ENCODE results near the gene TRIP6. TPM values are rescaled to one million over a fixed set of nuclear protein-coding genes. Genes with fewer than 3 reads are reported as not detected.
A peak's percentile ranks its signal among the peaks of the same experiment; 100 is the strongest.

The TRIP6 gene
- total RNA-seq, 1 experiment from 2014 or later, result 140 TPM

- TF ChIP-seq AFF4 (CRISPR knock-in tag; IDR thresholded peaks at IDR 0.05; ENCODE audit: borderline replicate concordance) (no peak), TEAD1 (CRISPR knock-in tag; IDR thresholded peaks at IDR 0.05) (peak; percentile 69; the same call in 1 of the 2 replicates), HMGA2 (CRISPR knock-in tag; IDR thresholded peaks at IDR 0.05) (no peak), FOXJ3 (CRISPR knock-in tag; IDR thresholded peaks at IDR 0.05; ENCODE audit: borderline replicate concordance) (no peak), SOX15 (CRISPR knock-in tag; IDR thresholded peaks at IDR 0.05) (no peak), ETV6 (CRISPR knock-in tag; IDR thresholded peaks at IDR 0.05) (peak; percentile 60; the same call in 1 of the 2 replicates), ATF2 (CRISPR knock-in tag; IDR thresholded peaks at IDR 0.05; ENCODE audit: borderline replicate concordance, low read depth) (no peak), IRF2 (CRISPR knock-in tag; IDR thresholded peaks at IDR 0.05; ENCODE audit: borderline replicate concordance, low read depth) (no peak), SP1 (CRISPR knock-in tag; conservative IDR thresholded peaks at IDR 0.05) (peak; percentile 84), ZSCAN18 (CRISPR knock-in tag; IDR thresholded peaks at IDR 0.05) (no peak), ZNF121 (CRISPR knock-in tag; IDR thresholded peaks at IDR 0.05) (no peak), CREB1 (CRISPR knock-in tag; IDR thresholded peaks at IDR 0.05) (0 out of 2 replicates have a peak, but pooled peaks have one; percentile 48), TEAD4 (CRISPR knock-in tag; IDR thresholded peaks at IDR 0.05) (no peak; the same call in 1 of the 2 replicates), E2F1 (CRISPR knock-in tag; IDR thresholded peaks at IDR 0.05) (no peak), ZNF423 (CRISPR knock-in tag; IDR thresholded peaks at IDR 0.05) (no peak), ZNF512 (CRISPR knock-in tag; IDR thresholded peaks at IDR 0.05; ENCODE audit: borderline replicate concordance) (no peak), SMAD3 (CRISPR knock-in tag; IDR thresholded peaks at IDR 0.05; ENCODE audit: borderline replicate concordance) (no peak), AR (CRISPR knock-in tag; IDR thresholded peaks at IDR 0.05) (peak; percentile 44; the same call in 1 of the 2 replicates), NR1H2 (CRISPR knock-in tag; IDR thresholded peaks at IDR 0.05) (no peak), ATF1 (CRISPR knock-in tag; IDR thresholded peaks at IDR 0.05) (0 out of 2 replicates have a peak, but pooled peaks have one; percentile 60), MYBL2 (CRISPR knock-in tag; IDR thresholded peaks at IDR 0.05) (0 out of 2 replicates have a peak, but pooled peaks have one; percentile 16), CREM (CRISPR knock-in tag; IDR thresholded peaks at IDR 0.05) (peak; percentile 52; the same call in 1 of the 2 replicates), FOXK1 (CRISPR knock-in tag; IDR thresholded peaks at IDR 0.05) (peak; percentile 80), ATF3 (CRISPR knock-in tag; conservative IDR thresholded peaks at IDR 0.05) (no peak)
Observed at GRCh38 chr7:100837099-100837836, 29.9 kb upstream of the TRIP6 start (continued).
